GM19239 (cell line): Measurements from ENCODE around the gene SPNS1.
"Not testable (repeated sequence)": the region's sequence is repeated elsewhere in the genome, so short reads cannot be mapped to it uniquely, and the experiment has no call there.

Experiments
- DNase-seq: peaks from one replicate; pipeline ENCODE4 v3.0.0; 2011; ENCODE audit warnings: low spot score; ENCODE audit not compliant: insufficient read length
- FAIRE-seq: peaks from 2 replicates; lab custom pipeline; 2011; peaks lifted over from hg19 to GRCh38; lab: Jason Lieb, UNC

The SPNS1 gene

GRCh38 chr16:28985211-28986041, 10.8 kb downstream of the SPNS1 start:
- no peak for DNase-seq
- FAIRE-seq: no peak

GRCh38 chr16:28986046-28986445, 11.5 kb downstream of the SPNS1 start:
- no peak for FAIRE-seq

GRCh38 chr16:28986492-28986891, 11.9 kb downstream of the SPNS1 start:
- DNase-seq (no peak), FAIRE-seq (no peak)

More at GRCh38 chr16:28986046-28986445, 11.5 kb downstream of the SPNS1 start:
- no peak for DNase-seq

GRCh38 chr16:28987170-28987853, 12.7 kb downstream of the SPNS1 start:
- no peak for FAIRE-seq
- DNase-seq: no peak

GRCh38 chr16:28989363-28989762, 14.8 kb downstream of the SPNS1 start:
- DNase-seq (no peak), FAIRE-seq (no peak)

GRCh38 chr16:28990375-28991040, 15.9 kb downstream of the SPNS1 start:
- no peak for FAIRE-seq

GRCh38 chr16:28991687-28992086, 17.1 kb downstream of the SPNS1 start:
- no peak for DNase-seq
- FAIRE-seq: no peak

More at GRCh38 chr16:28990375-28991040, 15.9 kb downstream of the SPNS1 start:
- DNase-seq: no peak

GRCh38 chr16:28992496-28992895, 17.9 kb downstream of the SPNS1 start:
- FAIRE-seq (no peak), DNase-seq (no peak)

GRCh38 chr16:28998837-28999236, 24.3 kb downstream of the SPNS1 start:
- no peak for FAIRE-seq
- no peak for DNase-seq

- no peak for FAIRE-seq
- no peak for DNase-seq
Measured at GRCh38 chr16:28999577-28999976, 25.0 kb downstream of the SPNS1 start.

GRCh38 chr16:29000019-29000418, 25.4 kb downstream of the SPNS1 start:
- no peak for DNase-seq
- FAIRE-seq: no peak

- DNase-seq, FAIRE-seq: not testable (repeated sequence)
Measured at GRCh38 chr16:29004496-29005139, 30.0 kb downstream of the SPNS1 start.

GRCh38 chr16:29007730-29008593, 33.4 kb downstream of the SPNS1 start:
- FAIRE-seq (no peak), DNase-seq (no peak)

GRCh38 chr16:29009050-29009837, 34.7 kb downstream of the SPNS1 start:
- FAIRE-seq: no peak

GRCh38 chr16:29009838-29010166, 35.2 kb downstream of the SPNS1 start:
- FAIRE-seq (no peak), DNase-seq (no peak)

More at GRCh38 chr16:29009050-29009837, 34.7 kb downstream of the SPNS1 start:
- no peak for DNase-seq

GRCh38 chr16:29011112-29011511, 36.5 kb downstream of the SPNS1 start:
- DNase-seq: no peak
- FAIRE-seq: no peak

- FAIRE-seq (no peak), DNase-seq (no peak)
Measured at GRCh38 chr16:29011851-29012250, 37.3 kb downstream of the SPNS1 start.

GRCh38 chr16:29012913-29013553, 38.5 kb downstream of the SPNS1 start:
- no peak for FAIRE-seq
- no peak for DNase-seq
